ENCODE data around the gene CSNK1G2. TPM values are rescaled to one million over a fixed set of nuclear protein-coding genes. Genes with fewer than 3 reads are reported as not detected.

The CSNK1G2 gene
- total RNA-seq, result 62.8 and 78.1 TPM in 2 replicates

DNA sequence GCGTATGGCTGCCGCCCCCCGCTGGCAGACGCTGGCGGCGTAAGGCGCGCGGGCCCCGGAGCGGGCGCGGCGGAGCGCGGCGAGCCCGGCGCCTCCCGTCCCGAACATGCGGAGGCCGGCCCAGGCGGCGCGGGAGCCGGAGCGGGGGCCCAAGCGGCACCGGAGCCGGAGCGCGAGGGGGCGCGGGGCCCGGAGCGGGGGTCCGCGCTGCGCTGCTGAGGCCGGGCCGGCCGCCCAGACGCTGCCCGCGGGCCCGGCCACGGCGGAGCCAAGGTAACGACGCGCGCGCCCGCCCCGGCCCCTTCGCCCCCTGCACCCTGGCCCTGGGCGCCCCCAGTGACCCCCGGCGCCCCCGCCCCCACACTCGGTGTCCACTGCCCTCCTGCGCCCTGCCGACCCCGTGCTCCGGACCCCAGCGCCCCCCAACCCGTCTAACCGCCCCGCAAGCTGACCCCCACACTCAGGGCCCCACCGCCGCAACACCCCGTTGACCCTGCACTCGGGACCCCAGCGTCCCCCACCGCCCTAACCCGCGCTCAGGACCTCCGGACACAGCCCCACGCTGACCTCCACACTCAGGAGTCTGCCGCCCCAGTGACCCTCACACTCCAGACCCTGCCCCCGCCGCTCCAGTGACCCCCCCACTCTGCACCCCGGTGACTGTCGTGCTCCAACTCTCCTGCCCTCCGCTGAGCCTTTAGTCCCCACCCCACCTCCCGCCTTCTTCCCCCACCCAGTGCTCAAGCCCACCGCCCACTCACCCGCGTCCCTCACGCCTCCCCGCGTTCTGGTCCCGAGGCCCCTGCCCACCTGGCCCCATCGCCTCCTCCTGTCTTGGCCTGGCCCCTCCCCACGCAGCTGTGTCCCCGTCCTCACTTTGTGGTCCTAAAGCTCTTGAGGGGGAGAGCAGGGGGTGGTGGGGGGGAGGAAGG lies at the start of gene CSNK1G2:
TSS of gene CSNK1G2 (plus strand) at position 27 of the 932 bp plus-strand sequence. CDS start 28,601 bp downstream, outside the sequence.
- DNase-seq (ENCODE audit: low read depth in 2 of 2), result no peak

DNA sequence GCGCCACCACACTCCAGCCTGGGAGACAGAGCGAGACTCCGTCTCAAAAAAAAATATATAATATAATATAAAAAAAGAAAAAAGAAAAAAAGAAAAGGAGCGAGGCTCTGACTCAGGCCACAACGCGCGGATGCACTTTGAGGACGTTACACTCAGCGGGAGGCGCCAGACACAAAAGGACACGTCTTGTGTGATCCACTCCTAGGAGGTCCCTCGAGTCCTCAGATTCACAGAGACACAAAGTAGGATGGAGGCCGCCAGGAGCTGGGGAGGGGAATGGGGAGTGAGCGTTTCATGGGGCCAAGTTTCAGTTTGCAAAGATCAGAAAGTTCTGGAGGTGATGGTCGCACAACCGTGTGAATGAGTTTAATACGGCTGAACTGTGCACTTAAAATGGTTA lies 47.2 kb upstream of the CSNK1G2 start:
- DNase-seq (ENCODE audit: low read depth in 2 of 2), result no peak

DNA sequence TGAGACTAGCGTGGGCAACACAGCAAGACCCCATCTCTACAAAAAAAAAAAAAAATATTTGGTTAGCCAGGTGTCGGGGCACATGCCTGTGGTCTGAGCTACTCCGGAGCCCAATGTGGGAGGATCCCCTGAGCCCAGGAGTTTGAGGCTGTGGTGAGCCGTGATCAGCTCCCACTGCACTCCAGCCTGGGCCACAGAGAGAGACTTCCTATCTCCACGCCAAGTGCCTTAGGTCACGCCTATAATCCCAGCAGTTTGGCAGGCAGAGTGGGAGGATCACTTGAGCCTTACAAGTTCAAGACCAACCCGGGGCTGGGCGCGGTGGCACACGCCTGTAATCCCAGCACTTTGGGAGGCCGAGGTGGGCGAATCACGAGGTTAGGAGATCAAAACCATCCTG lies 44.5 kb upstream of the CSNK1G2 start:
- no peak for DNase-seq (ENCODE audit: low read depth in 2 of 2)

DNA sequence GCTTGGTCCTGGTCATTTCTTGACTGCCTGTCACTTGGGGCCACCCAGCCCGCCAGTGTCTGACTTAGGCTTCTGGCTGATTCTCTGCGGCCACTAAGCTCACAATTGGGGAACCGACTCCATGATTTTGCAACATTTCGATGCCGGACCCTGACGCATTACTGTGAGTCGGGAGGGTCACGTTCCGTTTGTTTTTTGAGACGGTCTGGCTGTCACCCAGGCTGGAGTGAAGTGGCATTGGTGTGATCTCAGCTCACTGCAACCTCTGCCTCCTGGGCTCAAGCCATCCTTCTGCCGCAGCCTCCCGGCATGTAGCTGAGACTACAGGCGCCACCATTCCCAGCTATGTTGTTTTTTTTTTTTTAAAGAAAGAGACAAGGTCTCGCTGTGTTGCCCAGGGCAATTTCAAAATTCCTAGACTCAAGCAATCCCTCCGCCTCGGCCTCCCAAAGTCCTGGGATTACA lies 39.0 kb upstream of the CSNK1G2 start:
- no peak for DNase-seq (ENCODE audit: low read depth in 2 of 2)

DNA sequence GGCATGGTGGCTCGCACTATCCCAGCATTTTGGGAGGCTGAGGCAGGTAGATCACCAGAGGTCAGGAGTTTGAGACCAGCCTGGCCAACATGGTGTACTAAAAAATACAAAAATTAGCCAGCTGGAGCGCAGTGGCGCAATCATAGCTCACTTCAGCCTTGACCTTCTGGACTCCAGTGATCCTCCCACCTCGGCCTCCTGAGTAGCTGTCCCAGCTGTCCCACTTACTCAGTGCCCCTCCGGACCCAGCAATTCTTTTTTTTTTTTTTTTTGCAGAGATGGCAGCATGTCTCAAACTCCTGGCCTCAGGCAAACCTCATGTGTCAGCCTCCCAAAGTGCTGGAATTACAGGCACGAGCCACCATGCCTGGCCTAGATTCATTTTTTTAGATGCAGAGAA lies 38.0 kb upstream of the CSNK1G2 start:
- DNase-seq (ENCODE audit: low read depth in 2 of 2), result no peak

DNA sequence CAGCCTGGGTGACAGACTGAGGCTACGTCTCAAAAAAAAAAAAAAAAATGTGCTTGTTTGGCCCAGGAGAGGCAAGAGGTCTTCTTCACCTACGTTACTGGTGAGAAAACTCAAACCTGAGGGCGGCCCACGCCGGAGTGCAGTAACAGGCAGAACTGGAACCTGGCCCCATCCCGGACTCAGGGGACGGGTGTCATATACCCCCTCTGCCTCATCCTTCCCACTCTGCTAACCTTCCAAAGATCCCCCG lies 36.2 kb upstream of the CSNK1G2 start:
- DNase-seq (ENCODE audit: low read depth in 2 of 2), result no peak

DNA sequence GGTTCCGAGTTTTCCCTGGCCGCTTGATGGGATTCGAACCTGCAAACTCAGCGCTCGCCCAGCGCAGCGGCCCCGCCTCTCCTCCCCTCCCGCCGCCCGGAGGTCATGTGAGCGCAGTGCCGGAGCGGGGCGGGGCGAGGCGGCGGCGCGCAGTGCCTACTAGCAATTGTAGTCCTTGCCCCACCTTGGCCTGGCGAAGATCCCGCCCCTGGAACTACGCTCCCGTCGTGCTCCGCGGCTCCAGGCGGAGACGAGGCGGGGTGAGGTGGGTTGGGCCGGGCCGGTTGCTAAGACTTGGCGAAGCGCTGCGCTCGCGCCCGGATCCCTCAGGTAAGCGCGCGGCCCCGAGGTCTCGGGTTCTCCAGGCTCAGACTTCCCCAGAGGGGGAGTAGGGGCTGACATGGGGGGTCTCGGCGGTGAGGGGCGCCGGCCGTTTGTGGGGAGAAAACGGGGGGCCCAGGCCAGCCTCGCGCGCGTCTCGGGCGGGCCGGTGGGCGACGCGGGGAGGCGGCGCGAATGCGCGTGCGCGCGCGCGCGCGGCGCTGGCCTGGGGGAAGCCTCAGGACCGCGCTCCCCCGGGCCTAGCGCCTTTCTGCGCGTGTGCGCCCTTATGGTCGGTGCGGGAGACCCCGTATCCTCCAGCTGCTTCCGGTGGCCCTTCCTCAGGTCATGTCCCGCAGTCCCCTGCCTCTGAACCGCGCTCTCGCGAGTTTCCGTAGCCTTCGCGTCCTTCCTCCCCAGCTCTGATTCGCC lies 35.7 kb upstream of the CSNK1G2 start, which contains the start of the genes ADAT3 and SCAMP4:
TSS of gene ADAT3 (plus strand) at position 290 of the 753 bp plus-strand sequence. CDS start 6,649 bp downstream, outside the sequence.
TSS of gene SCAMP4 (plus strand) at position 290 of the 753 bp plus-strand sequence. CDS start 9,621 bp downstream, outside the sequence.
- DNase-seq (ENCODE audit: low read depth in 2 of 2), result peak; percentile 96 to 99

DNA sequence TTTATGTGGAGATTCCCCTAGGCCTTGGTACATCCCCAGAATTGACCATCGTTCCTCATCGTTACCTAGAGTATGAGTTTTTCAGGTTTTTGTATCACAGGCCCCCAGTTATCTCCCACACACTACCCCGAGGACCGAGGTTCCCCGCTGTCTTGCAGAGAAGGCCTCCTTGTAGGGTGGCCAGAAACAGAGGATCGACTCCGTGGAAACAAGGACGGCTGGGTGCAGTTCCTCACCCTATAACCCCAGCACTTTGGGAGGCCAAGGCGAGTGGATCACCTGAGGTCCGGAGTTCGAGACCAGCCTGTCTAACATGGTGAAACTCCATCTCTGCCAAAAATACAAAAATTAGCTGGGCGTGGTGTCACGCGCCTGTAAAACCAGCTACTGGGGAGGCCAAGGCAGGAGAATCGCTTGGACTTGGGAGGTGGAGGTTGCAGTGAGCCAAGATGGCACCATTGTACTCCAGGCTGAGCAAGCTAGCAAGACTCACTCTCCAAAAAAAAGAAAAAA lies 35.1 kb upstream of the CSNK1G2 start:
- DNase-seq (ENCODE audit: low read depth in 2 of 2), result no peak

DNA sequence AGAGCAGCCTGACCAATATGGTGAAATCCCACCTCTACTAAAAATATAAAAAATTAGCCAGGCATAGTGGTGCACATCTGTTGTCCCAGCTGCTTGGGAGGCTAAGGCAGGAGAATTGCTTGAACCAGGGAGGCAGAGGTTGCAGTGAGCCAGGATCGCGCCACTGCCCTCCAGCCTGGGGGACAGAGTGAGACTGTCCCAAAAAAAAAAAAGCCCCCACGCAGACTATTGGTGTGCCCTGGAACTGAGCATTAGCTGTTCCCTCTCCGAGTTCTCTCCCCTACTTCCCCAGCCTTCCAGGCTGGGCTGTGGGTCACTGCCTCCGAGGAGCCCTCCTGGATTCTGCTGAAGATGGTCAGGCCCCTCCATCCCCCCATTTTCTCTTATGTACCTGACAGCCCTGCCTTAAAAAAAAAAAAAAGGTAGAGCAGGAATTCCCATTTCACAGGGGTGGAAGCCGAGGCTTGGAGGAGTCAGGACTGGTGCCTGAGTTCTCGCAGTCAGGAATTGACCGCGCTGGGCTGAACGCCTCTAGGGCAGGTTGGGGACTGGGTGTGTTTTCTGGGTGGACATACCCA lies 33.9 kb upstream of the CSNK1G2 start:
- no peak for DNase-seq (ENCODE audit: low read depth in 2 of 2)

DNA sequence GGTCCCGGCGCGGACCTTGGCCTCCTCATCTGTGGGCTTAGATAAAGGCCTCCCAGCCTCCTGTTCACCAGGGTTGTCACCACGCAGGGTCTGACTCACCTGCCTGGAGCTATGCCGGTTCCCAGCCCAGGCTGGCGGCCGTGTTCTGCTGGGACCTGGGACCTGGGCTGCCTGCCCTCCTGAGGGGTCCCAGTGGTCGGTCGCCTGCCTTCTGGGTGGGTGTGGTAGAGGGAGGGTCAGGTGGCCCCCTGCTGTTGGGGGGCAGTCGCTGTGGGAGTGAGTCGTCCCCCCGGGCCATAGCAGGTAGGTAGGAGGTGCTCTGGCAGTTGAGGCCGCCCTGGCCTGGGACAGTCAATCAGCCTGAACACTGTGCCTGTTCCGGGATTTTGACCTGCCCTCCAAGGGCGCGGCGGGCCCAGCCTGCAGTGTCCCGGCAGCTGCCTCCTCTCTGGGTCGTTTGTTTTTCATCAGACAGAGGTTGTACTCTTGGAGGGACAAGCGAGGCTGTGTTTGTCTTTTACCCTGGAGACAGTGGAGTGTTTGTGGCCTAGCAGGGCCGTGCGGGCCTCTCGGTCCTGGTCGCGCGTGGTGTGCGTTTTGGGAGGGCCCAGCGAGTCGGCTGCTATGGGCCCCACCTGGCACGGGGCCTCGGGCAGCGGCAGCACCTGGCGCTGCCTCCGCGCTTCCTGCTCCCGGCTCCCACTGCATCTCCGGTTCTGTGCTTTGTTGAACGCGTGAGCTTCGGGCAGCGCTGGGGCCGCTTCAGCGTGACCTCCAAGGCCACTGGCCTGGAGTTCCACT lies 33.2 kb upstream of the CSNK1G2 start:
- DNase-seq (ENCODE audit: low read depth in 2 of 2), result no peak

DNA sequence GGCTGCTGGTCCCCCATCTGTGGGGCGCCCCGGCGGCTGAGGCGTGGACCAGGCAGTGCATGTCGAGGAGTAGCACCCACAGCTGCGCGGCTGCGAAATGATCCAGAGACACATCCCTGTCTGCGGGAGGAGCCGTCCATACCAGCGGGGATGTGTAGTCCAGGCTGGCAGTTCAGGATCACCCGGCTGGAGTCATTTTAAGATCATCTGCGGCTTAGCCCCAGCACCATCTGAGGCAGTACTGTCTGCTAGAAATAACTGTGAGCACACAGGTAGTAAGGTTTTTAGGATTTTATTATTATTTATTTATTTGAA lies 32.7 kb upstream of the CSNK1G2 start:
- no peak for DNase-seq (ENCODE audit: low read depth in 2 of 2)

DNA sequence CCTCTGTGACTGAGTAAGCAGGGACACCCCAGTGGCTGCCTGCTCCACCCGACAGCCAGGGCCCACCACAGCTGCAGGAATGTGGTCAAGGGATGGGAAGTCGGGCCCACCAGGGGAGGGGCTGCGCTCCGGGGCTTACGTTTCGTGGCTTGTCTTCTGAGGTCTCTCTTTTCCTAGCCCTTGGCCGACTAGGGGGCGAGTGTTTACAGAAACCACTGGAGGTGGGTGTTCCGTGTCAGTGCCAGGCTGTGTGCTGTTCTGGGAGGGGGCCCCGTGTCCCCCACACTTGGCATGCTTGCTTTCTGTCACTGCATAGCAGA lies 31.3 kb upstream of the CSNK1G2 start:
- no peak for DNase-seq (ENCODE audit: low read depth in 2 of 2)

DNA sequence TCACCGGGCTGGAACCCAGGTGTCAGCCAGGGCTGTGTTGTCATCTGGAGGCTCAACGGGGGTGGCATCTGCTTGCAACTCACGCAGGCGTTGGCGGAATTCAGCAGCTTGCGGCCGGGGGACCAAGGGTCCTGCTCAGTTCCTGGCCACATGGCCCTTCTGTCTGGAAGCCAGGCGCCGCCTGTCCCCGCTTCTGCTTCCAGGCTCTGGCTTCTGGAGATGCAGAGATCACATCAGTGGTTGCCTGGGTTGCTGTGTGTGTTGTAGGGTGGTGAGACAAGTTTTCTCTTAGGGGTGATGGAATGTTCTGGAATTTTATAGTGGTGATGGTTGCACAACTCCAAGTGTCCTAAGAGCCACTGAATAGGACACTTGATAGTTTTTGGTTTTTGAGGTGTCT lies 30.8 kb upstream of the CSNK1G2 start:
- no peak for DNase-seq (ENCODE audit: low read depth in 2 of 2)

DNA sequence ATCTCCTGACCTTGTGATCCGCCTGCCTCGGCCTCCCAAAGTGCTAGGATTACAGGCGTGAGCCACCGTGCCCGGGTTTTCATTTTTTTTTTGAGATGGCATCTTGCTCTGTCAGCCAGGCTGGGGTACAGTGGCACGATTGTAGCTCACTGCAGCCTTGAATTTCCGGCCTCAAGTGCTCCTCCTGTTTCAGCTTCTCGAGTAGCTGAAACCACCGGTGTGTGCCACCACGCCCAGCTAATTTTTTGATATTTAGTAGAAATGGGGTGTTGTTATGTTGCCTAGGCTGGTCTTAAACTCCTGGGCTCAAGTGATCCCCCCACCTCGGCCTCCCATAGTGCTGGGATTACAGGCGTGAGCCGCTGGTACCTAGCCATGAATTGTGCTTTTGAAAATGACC lies 29.9 kb upstream of the CSNK1G2 start:
- no peak for DNase-seq (ENCODE audit: low read depth in 2 of 2)

DNA sequence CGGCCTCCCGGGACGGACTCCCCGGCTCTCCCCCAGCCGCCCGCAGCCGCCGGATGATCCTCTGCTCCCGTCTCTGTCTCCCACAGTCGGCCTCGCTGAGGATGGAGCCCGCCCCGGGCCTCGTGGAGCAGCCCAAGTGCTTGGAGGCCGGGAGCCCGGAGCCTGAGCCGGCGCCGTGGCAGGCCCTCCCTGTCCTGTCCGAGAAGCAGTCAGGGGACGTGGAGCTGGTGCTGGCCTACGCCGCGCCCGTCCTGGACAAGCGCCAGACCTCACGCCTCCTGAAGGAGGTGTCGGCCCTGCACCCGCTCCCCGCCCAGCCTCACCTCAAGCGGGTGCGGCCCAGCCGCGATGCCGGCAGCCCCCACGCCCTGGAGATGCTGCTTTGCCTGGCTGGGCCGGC lies 29.0 kb upstream of the CSNK1G2 start:
- DNase-seq (ENCODE audit: low read depth in 2 of 2), result no peak

DNA sequence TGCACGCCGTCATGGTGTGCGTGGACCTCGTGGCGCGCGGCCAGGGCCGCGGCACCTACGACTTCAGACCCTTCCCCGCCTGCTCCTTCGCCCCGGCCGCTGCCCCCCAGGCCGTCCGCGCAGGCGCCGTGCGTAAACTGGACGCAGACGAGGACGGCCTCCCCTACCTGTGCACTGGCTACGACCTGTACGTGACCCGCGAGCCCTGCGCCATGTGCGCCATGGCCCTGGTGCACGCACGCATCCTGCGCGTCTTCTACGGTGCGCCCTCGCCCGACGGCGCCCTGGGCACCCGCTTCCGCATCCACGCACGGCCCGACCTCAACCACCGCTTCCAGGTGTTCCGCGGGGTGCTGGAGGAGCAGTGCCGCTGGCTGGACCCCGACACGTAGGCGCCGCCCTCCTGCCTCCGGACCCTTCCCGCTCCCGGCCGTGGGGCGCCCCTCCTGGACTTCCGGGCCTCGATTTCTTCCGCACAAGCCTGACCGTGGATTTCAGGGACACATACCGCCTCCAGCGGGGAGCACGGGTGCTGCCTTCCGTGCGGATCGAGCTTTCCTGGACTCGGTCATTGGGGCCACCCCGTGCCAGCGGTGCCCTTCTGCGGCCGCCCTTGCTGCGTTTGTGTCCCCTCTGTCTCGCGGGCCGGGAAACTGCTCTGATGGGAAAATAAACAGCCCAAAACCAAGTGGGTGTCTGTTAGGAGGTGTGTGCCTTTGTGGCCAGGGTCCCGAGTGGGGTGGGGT lies 28.0 kb upstream of the CSNK1G2 start:
- DNase-seq (ENCODE audit: low read depth in 2 of 2), result no peak

DNA sequence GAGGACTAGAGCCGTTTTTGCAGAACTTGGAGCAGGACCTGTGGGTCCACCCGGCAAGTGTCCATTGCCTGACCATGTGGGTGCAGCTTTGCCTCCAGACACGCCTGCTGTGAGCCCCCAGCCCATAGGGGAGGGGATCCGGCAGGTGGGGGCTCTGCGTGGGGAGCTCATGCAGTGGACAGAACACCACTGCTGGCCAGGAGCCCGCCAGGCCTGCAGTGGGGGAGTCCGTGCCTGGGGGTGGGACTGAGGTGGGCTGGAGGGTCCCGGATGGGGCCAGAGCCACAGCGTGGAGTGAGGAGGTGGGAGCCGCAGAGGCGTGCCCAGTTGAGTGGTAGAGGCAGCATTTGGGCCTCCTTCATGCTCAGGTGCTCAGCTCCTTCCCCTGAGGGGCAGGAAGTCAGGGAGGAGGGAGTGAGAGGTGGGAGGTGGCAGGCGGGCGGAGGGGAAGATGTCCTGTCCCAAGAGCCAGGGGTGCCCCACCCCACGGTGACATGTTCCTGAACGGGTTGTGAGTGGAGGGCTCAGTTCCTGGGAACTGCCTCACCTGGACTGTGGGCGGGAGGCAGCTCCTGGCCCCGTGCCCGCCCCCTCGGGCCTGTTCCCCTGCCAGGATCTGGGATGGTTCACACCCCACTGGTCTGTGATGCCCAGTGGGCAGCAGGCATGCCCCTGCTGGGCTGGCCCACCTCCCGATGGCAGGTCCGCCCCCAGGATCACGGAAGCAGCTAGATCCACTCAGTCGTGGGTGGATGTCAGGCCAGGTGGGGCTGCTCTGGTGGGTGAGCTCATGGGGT lies 27.0 kb upstream of the CSNK1G2 start:
- DNase-seq (ENCODE audit: low read depth in 2 of 2), result no peak

DNA sequence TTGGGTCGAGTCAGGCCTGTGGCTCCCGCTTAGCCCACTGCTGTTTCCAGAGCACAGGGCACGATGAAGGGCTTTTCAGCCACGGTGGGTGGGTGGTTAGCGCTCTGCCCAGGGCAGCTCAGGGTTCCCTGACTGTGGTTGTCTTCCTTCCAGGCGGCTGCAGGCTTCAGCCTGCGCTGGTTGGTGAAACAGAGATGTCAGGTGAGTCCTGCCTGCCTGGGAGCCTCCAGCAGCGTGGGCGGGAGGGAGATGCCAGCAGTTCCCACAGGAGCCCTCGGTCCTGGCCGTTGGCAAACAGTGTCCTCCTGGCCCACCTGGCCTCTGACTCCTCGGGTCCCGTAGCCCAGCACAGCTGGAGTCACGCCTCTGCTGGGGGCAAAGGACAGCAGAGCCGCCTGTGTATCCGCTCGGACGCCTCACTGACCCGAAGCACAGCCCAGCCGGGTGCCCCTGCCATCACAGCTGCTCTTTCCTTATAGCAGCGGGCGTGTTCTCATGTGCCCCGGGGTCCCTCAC lies 26.1 kb upstream of the CSNK1G2 start:
- no peak for DNase-seq (ENCODE audit: low read depth in 2 of 2)

DNA sequence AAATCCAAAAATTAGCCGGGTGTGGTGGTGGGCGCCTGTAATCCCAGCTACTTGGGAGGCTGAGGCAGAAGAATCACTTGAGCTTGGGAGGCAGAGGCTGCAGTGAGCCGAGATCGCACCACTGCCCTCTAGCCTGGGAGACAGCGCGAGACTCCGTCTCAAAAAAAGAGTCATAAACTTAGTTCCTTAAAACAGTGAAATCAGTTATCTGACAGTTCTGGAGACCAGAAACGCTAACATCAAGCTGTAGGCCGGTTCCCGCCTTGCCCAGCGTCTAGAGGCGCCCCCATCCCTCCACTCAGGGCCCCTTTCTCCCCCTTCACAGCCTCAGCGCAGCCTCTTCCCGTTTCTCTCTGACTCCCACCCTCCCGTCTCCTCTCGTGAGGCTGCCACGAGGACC lies 23.8 kb upstream of the CSNK1G2 start:
- DNase-seq (ENCODE audit: low read depth in 2 of 2), result no peak

DNA sequence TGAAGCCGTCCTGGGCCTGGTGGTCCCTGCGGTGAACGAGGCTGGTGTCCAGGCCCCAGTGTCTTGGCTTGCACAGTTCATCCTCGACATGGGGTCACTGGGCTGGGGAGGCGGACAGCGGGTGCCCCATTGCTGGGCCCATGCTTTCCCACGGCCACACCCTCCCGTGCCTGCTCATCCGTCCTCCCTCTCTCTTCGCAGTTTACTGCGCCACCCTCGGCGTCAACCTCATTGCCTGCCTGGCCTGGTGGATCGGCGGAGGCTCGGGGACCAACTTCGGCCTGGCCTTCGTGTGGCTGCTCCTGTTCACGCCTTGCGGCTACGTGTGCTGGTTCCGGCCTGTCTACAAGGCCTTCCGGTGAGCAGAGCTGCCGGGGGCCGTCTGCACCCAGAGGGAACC lies 23.0 kb upstream of the CSNK1G2 start:
- DNase-seq (ENCODE audit: low read depth in 2 of 2), result no peak

All from dermis microvascular lymphatic vessel endothelial cell (primary cell).